ENCODE measurements around the gene SMAD1.

Gene SMAD1

DNA sequence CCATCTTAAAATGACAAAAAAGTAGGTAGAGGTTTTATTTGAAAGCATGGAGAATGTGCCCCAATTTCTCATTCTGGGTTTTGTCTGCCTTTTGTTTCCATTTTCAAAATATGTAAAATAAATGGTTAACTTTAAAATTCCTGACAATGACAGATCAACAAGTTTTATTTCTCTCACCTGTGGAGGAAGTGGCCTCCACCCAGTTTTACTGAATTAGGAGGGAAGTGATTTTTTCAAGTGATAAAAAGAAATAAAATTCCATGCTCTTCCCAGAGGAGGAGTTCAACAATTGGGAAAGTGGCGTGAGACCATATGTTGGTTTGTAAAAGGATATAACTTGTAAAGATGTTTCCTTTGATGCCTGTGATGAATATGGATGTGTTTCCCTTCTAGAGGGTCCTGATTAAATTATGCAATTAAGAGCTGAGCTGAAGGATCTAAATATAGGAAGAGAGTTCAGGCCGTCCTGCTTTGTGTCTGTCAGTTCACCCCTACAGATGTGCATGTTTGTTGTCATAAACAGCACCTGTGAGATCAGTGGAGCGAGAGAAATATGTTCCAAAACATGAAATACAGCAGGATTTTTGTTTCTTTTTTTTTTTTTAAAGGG, 19.5 kb downstream of the SMAD1 start:
- peak overlapping the region; percentile 3 for H3K4me3 ChIP-seq (replicated peaks; ENCODE audit: low read depth, low read length)
- no peaks in the 10 kb centered on the region for H3K36me3 ChIP-seq (ENCODE audit: control insufficient read depth, insufficient read depth, low read length)
- H3K27me3 ChIP-seq (replicated peaks; ENCODE audit: control insufficient read depth, insufficient read depth, low read length), result no peaks in the 10 kb centered on the region
- no peak for DNase-seq (ENCODE audit: extremely low read depth, insufficient read length)
- TF ChIP-seq, protein P1, sequence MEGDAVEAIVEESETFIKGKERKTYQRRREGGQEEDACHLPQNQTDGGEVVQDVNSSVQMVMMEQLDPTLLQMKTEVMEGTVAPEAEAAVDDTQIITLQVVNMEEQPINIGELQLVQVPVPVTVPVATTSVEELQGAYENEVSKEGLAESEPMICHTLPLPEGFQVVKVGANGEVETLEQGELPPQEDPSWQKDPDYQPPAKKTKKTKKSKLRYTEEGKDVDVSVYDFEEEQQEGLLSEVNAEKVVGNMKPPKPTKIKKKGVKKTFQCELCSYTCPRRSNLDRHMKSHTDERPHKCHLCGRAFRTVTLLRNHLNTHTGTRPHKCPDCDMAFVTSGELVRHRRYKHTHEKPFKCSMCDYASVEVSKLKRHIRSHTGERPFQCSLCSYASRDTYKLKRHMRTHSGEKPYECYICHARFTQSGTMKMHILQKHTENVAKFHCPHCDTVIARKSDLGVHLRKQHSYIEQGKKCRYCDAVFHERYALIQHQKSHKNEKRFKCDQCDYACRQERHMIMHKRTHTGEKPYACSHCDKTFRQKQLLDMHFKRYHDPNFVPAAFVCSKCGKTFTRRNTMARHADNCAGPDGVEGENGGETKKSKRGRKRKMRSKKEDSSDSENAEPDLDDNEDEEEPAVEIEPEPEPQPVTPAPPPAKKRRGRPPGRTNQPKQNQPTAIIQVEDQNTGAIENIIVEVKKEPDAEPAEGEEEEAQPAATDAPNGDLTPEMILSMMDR (IDR thresholded peaks at IDR 0.05; ENCODE audit: insufficient read depth, low read length, poor library complexity, severe bottlenecking), result no peak

DNA sequence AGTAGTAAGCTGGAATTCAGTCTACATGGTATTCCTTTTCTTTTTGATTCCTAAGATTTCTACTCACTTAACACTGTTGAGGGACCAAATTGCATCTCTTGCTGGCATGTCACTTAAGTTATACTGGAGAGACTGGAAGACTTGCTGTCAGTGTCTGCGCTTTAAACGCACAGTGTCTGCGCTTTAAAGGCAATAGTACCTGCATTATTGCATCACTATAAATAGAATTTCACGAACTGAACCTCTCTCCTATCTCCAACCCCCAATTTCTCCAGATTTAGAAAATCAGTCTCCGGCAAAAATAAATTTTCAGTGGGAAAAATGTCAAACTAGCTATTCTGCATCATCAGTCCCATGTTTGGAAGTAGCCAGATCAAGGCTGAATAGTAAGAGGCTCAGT, 21.2 kb downstream of the SMAD1 start:
- TF ChIP-seq, protein P1 (IDR thresholded peaks at IDR 0.05; ENCODE audit: insufficient read depth, low read length, poor library complexity, severe bottlenecking), result no peak
- no peak for DNase-seq (ENCODE audit: extremely low read depth, insufficient read length)
- Histone ChIP-seq H3K4me3 (replicated peaks; ENCODE audit: low read depth, low read length) (no peak overlapping the region), H3K36me3 (ENCODE audit: control insufficient read depth, insufficient read depth, low read length) (no peaks in the 10 kb centered on the region), H3K27me3 (replicated peaks; ENCODE audit: control insufficient read depth, insufficient read depth, low read length) (no peaks in the 10 kb centered on the region)

DNA sequence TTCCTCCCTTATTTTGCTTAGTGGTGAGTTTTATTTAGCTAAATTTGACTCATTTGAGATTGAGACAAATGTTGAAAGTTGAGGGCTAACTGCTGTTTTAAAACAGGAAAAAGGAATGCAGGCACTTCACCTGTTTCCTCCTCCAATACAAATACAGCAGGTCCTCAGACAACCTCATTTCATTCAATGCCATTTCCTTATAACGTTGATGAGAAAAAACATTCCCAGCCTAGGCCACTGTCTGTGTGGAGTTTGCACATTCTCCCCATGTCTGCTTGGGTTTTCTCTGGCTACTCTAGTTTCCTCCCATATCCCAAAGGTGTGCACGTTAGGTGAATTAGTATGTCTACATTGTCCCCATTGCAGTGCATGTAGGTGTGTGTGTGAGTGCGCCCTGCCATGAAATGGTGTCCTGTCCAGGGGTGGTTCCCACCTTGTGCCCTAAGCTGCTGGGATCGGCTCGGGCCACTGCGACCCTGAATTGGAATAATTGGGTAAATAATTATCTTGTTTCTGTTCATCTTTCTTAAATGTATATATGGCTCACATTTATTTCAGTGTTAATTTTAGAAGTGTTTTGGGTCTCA, 21.9 kb downstream of the SMAD1 start:
- no peaks in the 10 kb centered on the region for H3K27me3 ChIP-seq (replicated peaks; ENCODE audit: control insufficient read depth, insufficient read depth, low read length)
- no peak overlapping the region for H3K4me3 ChIP-seq (replicated peaks; ENCODE audit: low read depth, low read length)
- H3K36me3 ChIP-seq (ENCODE audit: control insufficient read depth, insufficient read depth, low read length), result no peaks in the 10 kb centered on the region
- DNase-seq (ENCODE audit: extremely low read depth, insufficient read length), result no peak
- TF ChIP-seq, protein P1 (IDR thresholded peaks at IDR 0.05; ENCODE audit: insufficient read depth, low read length, poor library complexity, severe bottlenecking), result no peak

GRCh38 chr4:145505995-145506394, 24.3 kb downstream of the SMAD1 start:
- no peak for DNase-seq (ENCODE audit: extremely low read depth, insufficient read length)
- TF ChIP-seq, protein P1 (IDR thresholded peaks at IDR 0.05; ENCODE audit: insufficient read depth, low read length, poor library complexity, severe bottlenecking), result no peak
- H3K36me3 ChIP-seq (ENCODE audit: control insufficient read depth, insufficient read depth, low read length), result no peaks in the 10 kb centered on the region
- no peaks in the 10 kb centered on the region for H3K27me3 ChIP-seq (replicated peaks; ENCODE audit: control insufficient read depth, insufficient read depth, low read length)
- H3K4me3 ChIP-seq (replicated peaks; ENCODE audit: low read depth, low read length), result no peak overlapping the region

DNA sequence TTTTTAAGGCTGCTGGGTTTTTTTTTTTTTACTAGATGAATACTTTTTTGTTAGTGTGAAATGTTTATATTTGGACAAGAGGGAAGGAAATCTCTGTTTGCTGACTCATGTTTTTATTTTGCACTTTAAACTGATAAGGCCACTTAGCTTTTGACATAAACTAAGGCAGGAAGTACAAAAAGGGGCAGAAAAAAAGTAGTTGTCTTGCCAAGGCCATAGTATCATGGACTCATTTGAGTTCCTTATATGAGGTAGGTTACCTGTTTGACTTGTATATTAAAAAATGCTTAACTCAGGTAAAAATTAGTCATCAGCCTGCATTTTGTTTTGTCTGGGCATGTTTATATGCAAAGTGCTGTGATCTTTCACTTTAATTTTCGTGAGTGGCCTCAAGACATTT, 26.0 kb downstream of the SMAD1 start:
- TF ChIP-seq, protein P1 (IDR thresholded peaks at IDR 0.05; ENCODE audit: insufficient read depth, low read length, poor library complexity, severe bottlenecking), result no peak
- no peak for DNase-seq (ENCODE audit: extremely low read depth, insufficient read length)
- no peaks in the 10 kb centered on the region for H3K27me3 ChIP-seq (replicated peaks; ENCODE audit: control insufficient read depth, insufficient read depth, low read length)
- H3K4me3 ChIP-seq (replicated peaks; ENCODE audit: low read depth, low read length), result 0 out of 2 replicates have a peak overlapping the region, but pooled peaks have one; percentile 4
- no peaks in the 10 kb centered on the region for H3K36me3 ChIP-seq (ENCODE audit: control insufficient read depth, insufficient read depth, low read length)

Data from GM06990 (cell line).